Measurements from ENCODE around the gene RNPEP. TPM values are rescaled to one million over a fixed set of nuclear protein-coding genes. Genes with fewer than 3 reads are reported as not detected.

The RNPEP gene
- total and polyA plus RNA-seq, 2 of the 13 experiments (the other 11 are each of a cell fraction or from before 2014, with no cell fraction given) = 20.6 to 38.4 TPM

- TF ChIP-seq TEAD3 (CRISPR knock-in tag; optimal IDR thresholded peaks at IDR 0.05; ENCODE audit: borderline replicate concordance) = peak; percentile 73
- TF ChIP-seq, protein P1, sequence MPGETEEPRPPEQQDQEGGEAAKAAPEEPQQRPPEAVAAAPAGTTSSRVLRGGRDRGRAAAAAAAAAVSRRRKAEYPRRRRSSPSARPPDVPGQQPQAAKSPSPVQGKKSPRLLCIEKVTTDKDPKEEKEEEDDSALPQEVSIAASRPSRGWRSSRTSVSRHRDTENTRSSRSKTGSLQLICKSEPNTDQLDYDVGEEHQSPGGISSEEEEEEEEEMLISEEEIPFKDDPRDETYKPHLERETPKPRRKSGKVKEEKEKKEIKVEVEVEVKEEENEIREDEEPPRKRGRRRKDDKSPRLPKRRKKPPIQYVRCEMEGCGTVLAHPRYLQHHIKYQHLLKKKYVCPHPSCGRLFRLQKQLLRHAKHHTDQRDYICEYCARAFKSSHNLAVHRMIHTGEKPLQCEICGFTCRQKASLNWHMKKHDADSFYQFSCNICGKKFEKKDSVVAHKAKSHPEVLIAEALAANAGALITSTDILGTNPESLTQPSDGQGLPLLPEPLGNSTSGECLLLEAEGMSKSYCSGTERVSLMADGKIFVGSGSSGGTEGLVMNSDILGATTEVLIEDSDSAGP (CRISPR knock-in tag; IDR thresholded peaks at IDR 0.05; ENCODE audit: borderline replicate concordance) = no peak
- TF ChIP-seq KLF13 (CRISPR knock-in tag; IDR thresholded peaks at IDR 0.05) = no peak
- no peak for TF ChIP-seq MAZ (IDR thresholded peaks at IDR 0.05; ENCODE audit: borderline replicate concordance, low read depth, low read length)
- TF ChIP-seq MAZ (CRISPR knock-in tag; IDR thresholded peaks at IDR 0.05; ENCODE audit: low read depth) = 0 out of 2 replicates have a peak, but pooled peaks have one; percentile 33
- no peak for TF ChIP-seq ZNF414 (CRISPR knock-in tag; IDR thresholded peaks at IDR 0.05)
- TF ChIP-seq, protein P2, sequence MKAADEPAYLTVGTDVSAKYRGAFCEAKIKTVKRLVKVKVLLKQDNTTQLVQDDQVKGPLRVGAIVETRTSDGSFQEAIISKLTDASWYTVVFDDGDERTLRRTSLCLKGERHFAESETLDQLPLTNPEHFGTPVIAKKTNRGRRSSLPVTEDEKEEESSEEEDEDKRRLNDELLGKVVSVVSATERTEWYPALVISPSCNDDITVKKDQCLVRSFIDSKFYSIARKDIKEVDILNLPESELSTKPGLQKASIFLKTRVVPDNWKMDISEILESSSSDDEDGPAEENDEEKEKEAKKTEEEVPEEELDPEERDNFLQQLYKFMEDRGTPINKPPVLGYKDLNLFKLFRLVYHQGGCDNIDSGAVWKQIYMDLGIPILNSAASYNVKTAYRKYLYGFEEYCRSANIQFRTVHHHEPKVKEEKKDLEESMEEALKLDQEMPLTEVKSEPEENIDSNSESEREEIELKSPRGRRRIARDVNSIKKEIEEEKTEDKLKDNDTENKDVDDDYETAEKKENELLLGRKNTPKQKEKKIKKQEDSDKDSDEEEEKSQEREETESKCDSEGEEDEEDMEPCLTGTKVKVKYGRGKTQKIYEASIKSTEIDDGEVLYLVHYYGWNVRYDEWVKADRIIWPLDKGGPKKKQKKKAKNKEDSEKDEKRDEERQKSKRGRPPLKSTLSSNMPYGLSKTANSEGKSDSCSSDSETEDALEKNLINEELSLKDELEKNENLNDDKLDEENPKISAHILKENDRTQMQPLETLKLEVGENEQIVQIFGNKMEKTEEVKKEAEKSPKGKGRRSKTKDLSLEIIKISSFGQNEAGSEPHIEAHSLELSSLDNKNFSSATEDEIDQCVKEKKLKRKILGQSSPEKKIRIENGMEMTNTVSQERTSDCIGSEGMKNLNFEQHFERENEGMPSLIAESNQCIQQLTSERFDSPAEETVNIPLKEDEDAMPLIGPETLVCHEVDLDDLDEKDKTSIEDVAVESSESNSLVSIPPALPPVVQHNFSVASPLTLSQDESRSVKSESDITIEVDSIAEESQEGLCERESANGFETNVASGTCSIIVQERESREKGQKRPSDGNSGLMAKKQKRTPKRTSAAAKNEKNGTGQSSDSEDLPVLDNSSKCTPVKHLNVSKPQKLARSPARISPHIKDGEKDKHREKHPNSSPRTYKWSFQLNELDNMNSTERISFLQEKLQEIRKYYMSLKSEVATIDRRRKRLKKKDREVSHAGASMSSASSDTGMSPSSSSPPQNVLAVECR (CRISPR knock-in tag; IDR thresholded peaks at IDR 0.05; ENCODE audit: borderline replicate concordance) = peak; percentile 44; the same call in 1 of the 2 replicates
- no peak for TF ChIP-seq ZNF619 (CRISPR knock-in tag; IDR thresholded peaks at IDR 0.05)
- TF ChIP-seq, protein P3, sequence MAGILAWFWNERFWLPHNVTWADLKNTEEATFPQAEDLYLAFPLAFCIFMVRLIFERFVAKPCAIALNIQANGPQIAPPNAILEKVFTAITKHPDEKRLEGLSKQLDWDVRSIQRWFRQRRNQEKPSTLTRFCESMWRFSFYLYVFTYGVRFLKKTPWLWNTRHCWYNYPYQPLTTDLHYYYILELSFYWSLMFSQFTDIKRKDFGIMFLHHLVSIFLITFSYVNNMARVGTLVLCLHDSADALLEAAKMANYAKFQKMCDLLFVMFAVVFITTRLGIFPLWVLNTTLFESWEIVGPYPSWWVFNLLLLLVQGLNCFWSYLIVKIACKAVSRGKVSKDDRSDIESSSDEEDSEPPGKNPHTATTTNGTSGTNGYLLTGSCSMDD (CRISPR knock-in tag; IDR thresholded peaks at IDR 0.05) = no peak
- TF ChIP-seq, protein P4, sequence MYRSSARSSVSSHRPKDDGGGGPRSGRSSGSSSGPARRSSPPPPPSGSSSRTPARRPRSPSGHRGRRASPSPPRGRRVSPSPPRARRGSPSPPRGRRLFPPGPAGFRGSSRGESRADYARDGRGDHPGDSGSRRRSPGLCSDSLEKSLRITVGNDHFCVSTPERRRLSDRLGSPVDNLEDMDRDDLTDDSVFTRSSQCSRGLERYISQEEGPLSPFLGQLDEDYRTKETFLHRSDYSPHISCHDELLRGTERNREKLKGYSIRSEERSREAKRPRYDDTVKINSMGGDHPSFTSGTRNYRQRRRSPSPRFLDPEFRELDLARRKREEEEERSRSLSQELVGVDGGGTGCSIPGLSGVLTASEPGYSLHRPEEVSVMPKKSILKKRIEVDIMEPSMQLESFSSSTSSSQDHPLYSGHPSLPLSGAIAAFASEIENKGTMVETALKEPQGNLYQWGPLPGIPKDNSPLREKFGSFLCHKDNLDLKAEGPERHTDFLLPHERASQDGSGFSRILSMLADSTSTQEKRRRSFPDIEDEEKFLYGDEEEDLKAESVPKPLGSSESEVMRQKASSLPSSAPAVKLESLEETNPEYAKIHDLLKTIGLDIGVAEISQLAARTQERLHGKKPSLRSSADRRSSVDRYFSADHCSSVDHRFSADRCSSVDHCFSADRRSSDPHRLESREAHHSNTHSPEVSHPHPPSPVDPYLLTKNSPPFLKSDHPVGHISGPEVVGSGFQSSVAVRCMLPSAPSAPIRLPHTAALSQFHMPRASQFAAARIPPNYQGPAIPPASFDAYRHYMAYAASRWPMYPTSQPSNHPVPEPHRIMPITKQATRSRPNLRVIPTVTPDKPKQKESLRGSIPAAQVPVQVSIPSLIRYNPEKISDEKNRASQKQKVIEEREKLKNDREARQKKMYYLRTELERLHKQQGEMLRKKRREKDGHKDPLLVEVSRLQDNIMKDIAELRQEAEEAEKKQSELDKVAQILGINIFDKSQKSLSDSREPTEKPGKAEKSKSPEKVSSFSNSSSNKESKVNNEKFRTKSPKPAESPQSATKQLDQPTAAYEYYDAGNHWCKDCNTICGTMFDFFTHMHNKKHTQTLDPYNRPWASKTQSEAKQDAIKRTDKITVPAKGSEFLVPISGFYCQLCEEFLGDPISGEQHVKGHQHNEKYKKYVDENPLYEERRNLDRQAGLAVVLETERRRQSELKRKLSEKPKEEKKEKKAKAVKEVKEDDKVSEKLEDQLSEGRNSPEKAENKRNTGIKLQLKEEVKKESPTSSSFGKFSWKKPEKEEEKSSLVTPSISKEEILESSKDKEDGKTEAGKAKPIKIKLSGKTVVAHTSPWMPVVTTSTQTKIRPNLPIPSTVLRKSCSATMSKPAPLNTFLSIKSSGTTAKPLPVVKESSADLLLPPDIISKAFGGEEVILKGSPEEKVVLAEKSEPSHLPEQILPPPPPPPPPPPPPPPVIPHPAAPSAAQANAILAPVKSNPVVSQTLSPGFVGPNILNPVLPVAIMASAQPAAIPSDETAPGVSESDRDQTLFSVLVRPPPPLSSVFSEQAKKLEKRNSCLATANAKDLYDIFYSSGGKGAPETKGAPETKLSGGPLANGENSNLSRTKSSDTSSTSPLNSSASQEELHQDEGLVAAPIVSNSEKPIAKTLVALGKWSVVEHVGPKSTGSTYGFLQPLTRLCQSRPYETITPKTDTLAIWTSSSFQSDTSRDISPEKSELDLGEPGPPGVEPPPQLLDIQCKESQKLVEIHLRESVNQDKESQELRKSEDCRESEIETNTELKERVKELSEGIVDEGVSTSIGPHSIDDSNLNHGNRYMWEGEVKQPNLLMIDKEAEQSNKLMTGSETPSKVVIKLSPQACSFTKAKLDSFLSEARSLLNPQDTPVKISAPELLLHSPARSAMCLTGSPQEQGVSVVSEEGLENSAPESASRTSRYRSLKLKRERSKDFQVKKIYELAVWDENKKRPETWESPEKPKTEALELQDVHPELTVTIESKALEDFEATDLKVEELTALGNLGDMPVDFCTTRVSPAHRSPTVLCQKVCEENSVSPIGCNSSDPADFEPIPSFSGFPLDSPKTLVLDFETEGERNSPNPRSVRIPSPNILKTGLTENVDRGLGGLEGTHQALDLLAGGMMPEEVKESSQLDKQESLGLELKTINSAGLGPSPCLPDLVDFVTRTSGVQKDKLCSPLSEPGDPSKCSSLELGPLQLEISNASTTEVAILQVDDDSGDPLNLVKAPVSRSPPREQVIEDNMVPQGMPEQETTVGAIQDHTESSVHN (CRISPR knock-in tag; IDR thresholded peaks at IDR 0.05) = no peak
- TF ChIP-seq SMARCC2 (IDR thresholded peaks at IDR 0.05) = no peak
- TF ChIP-seq CEBPG (CRISPR knock-in tag; IDR thresholded peaks at IDR 0.05) = no peak
Measured at GRCh38 chr1:201946224-201946908, 36.1 kb upstream of the RNPEP start, which contains the start of gene LMOD1 (continued).

All from HepG2 (cell line).